Mesendoderm (in vitro differentiated cells): ENCODE results near the gene SLC8B1.

Source experiments
- DNase-seq: peaks from one replicate; pipeline ENCODE4 v3.0.0; 2013
- H2AK5ac ChIP-seq: 2 replicates; pipeline ENCODE4 v1.6.1; 2013; ENCODE audit warnings: low read length, inconsistent platforms
- H2BK120ac ChIP-seq: 2 replicates; pipeline ENCODE4 v1.6.1; 2013; ENCODE audit warnings: low read depth, mild to moderate bottlenecking, low read length, moderate library complexity, mixed read lengths
- H2BK15ac ChIP-seq: replicated peaks from 2 replicates; pipeline ENCODE4 v1.6.1; 2013; ENCODE audit warnings: low read depth, mild to moderate bottlenecking, moderate library complexity
- H2BK5ac ChIP-seq: 2 replicates; pipeline ENCODE4 v1.6.1; 2013; ENCODE audit warnings: low read length, inconsistent platforms
- H3K18ac ChIP-seq: 2 replicates; pipeline ENCODE4 v1.6.1; 2013; ENCODE audit warnings: mild to moderate bottlenecking, low read length, mixed read lengths
- H3K23ac ChIP-seq: one replicate; pipeline ENCODE4 v1.6.1; 2013; ENCODE audit warnings: low read length
- H3K27ac ChIP-seq: 2 replicates; pipeline ENCODE4 v1.5.1; 2013; ENCODE audit warnings: low read depth, mild to moderate bottlenecking, inconsistent platforms, low read length, moderate library complexity
- H3K27me3 ChIP-seq: 2 replicates; pipeline ENCODE4 v1.6.1; 2013; ENCODE audit warnings: low read length, control low read depth, mild to moderate bottlenecking, inconsistent platforms; ENCODE audit not compliant: insufficient read depth, poor library complexity
- H3K36me3 ChIP-seq: 2 replicates; pipeline ENCODE4 v1.6.1; 2013; ENCODE audit warnings: low read length, inconsistent platforms; ENCODE audit not compliant: control insufficient read depth, insufficient read depth
- H3K4ac ChIP-seq: one replicate; pipeline ENCODE4 v1.6.1; 2013; ENCODE audit warnings: low read depth, mild to moderate bottlenecking, low read length, moderate library complexity
- H3K4me1 ChIP-seq: 2 replicates; pipeline ENCODE4 v1.6.1; 2013; ENCODE audit warnings: low read depth, low read length, inconsistent platforms; ENCODE audit not compliant: control insufficient read depth
- H3K4me2 ChIP-seq: 2 replicates; pipeline ENCODE4 v1.6.1; 2013; ENCODE audit warnings: low read length
- H3K4me3 ChIP-seq: 2 replicates; pipeline ENCODE4 v1.5.1; 2013; ENCODE audit warnings: mild to moderate bottlenecking, low read length
- H3K56ac ChIP-seq: one replicate; pipeline ENCODE4 v1.6.1; 2013; ENCODE audit warnings: low read length
- H3K79me1 ChIP-seq: 2 replicates; pipeline ENCODE4 v1.6.1; 2013; ENCODE audit warnings: low read length, inconsistent platforms
- H3K79me2 ChIP-seq: 2 replicates; pipeline ENCODE4 v1.6.1; 2013; ENCODE audit warnings: mild to moderate bottlenecking, low read length; ENCODE audit not compliant: control insufficient read depth, insufficient read depth
- H3K9ac ChIP-seq: 2 replicates; pipeline ENCODE4 v1.6.1; 2013; ENCODE audit warnings: low read length, inconsistent platforms
- H4K5ac ChIP-seq: one replicate; pipeline ENCODE4 v1.6.1; 2013; ENCODE audit warnings: low read length
- H4K8ac ChIP-seq: one replicate; pipeline ENCODE4 v1.6.1; 2013; ENCODE audit warnings: low read depth, mild to moderate bottlenecking, control low read depth, low read length, moderate library complexity
- WGBS: extraction: QIAGEN DNeasy Blood & Tissue Kit; methylation state at CpG from one replicate; pipeline ENCODE4 v1.1.7; 2013; ENCODE audit warnings: low lambda C conversion rate, missing lambda C conversion rate; ENCODE audit not compliant: insufficient coverage; ENCODE audit errors: extremely low coverage; 5-methylcytosine and 5-hydroxymethylcytosine counted together

Gene SLC8B1

DNA sequence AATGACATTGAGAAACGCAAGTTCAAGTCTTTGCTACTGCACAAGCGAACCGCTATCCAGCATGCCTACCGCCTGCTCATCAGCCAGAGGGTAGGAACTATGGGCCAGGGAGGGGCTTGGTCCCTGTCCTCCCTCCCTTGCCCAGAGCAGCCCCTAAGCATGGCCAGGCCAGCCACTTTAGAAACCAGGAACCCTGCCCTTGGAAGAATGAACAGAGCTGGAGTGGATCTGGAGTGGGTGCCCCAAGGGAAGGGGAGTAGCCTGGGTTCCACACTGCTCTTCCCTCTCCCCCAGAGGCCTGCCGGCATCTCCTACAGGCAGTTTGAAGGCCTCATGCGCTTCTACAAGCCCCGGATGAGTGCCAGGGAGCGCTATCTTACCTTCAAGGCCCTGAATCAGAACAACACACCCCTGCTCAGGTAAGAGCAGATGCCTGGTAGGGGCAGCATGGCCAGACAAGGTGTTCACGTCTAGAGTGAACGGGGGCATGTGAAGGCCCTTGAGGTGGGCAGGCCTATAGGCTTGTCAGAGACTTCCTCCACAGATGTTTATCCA, 57.9 kb downstream of the SLC8B1 start:
- Histone ChIP-seq H3K56ac (no peak overlapping the region), H3K27me3 (no peaks in the 10 kb centered on the region), H3K23ac (no peak overlapping the region), H4K5ac (no peak overlapping the region), H3K4me1 (no peaks in the 10 kb centered on the region), H3K36me3 (no peaks in the 10 kb centered on the region), H2BK120ac (no peak overlapping the region), H4K8ac (no peak overlapping the region), H2BK15ac (no peak overlapping the region), H3K4ac (no peak overlapping the region), H3K4me3 (no peak overlapping the region), H3K4me2 (no peak overlapping the region), H2BK5ac (no peak overlapping the region), H3K27ac (no peak overlapping the region), H3K79me2 (no peaks in the 10 kb centered on the region), H3K9ac (no peak overlapping the region), H3K18ac (no peak overlapping the region), H2AK5ac (no peak overlapping the region), H3K79me1 (no peaks in the 10 kb centered on the region)
- no CpG with 5 or more reads among the region's 10 CpGs for WGBS
- no peak for DNase-seq

DNA sequence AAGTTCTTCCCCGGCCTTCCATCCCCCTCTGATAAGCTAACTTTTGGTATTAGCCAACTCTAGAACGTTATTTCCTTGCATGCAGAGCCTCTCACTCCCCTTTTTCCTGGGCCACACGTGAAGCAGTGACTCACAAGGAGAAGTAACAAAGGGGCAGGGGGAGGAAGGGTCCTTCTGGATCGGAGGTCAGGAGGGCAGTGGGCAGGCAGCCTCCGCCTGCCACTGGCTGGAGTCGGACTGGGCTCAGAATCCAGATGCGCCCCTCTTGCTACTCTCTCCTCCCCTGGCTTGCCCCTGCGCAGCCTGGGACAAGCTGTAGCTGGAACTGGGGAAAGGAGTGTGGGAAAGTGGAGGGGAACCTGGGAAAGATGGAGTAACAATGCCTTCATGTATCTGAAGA, 58.6 kb downstream of the SLC8B1 start:
- Histone ChIP-seq H3K4me3 (no peak overlapping the region), H3K4me2 (no peak overlapping the region), H2BK15ac (no peak overlapping the region), H2BK120ac (no peak overlapping the region), H2BK5ac (no peak overlapping the region), H3K23ac (no peak overlapping the region), H3K56ac (no peak overlapping the region), H3K79me1 (no peaks in the 10 kb centered on the region), H4K8ac (no peak overlapping the region), H3K27me3 (no peaks in the 10 kb centered on the region), H3K4me1 (no peaks in the 10 kb centered on the region), H3K4ac (no peak overlapping the region), H3K36me3 (no peaks in the 10 kb centered on the region), H2AK5ac (no peak overlapping the region), H3K18ac (no peak overlapping the region), H4K5ac (no peak overlapping the region), H3K9ac (no peak overlapping the region), H3K27ac (no peak overlapping the region), H3K79me2 (no peaks in the 10 kb centered on the region)
- no CpG with 5 or more reads among the region's 8 CpGs for WGBS
- no peak for DNase-seq

GRCh38 chr12:113274848-113275247, 60.1 kb downstream of the SLC8B1 start:
- Histone ChIP-seq H3K4ac (no peak overlapping the region), H2BK15ac (no peak overlapping the region), H3K36me3 (no peaks in the 10 kb centered on the region), H4K8ac (no peak overlapping the region), H3K4me1 (no peaks in the 10 kb centered on the region), H2AK5ac (no peak overlapping the region), H3K56ac (no peak overlapping the region), H3K4me3 (no peak overlapping the region), H2BK120ac (no peak overlapping the region), H3K18ac (no peak overlapping the region), H3K4me2 (no peak overlapping the region), H3K79me1 (no peaks in the 10 kb centered on the region), H4K5ac (no peak overlapping the region), H3K79me2 (no peaks in the 10 kb centered on the region), H3K9ac (no peak overlapping the region), H3K23ac (no peak overlapping the region), H3K27ac (no peak overlapping the region), H2BK5ac (no peak overlapping the region), H3K27me3 (no peaks in the 10 kb centered on the region)
- WGBS: no CpG with 5 or more reads among the region's 8 CpGs
- DNase-seq: no peak

DNA sequence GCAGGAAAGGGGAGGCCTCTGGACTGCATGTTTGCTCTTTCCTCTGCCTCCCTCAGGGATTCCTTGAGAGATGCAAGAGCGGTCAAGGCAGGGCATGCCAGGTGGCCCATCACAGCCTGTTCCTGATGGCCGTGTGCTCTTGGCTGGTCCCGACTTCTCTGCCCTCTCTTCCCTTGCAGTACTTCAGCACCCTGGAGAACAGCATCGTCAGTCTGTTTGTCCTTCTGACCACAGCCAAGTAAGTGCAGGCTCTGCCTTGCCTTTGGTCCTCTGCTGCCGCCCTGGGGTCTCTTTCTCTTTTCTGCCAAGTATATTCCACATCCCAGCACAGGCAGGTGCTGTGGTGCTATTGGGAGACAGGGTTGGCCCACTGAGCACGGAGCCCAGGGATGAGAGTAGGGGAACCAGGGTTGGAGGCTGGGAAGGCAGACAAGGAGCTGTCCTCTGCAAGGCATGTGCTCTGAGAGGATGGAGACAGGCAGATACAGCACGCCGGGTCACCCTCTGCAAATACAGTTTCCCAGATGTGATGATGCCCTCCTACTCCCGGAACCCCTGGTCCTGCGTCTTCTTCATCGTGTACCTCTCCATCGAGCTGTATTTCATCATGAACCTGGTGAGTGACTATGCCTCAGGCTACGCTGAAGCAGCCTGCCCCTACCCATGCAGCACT, 61.7 kb downstream of the SLC8B1 start:
- DNase-seq: peak; percentile 42
- H3K56ac ChIP-seq: no peak overlapping the region

GRCh38 chr12:113271853-113272561, 62.9 kb downstream of the SLC8B1 start:
- Histone ChIP-seq H2BK15ac (no peak overlapping the region), H3K27ac (no peak overlapping the region), H3K18ac (no peak overlapping the region), H3K79me1 (no peaks in the 10 kb centered on the region), H2BK5ac (no peak overlapping the region), H3K4ac (no peak overlapping the region), H3K36me3 (no peaks in the 10 kb centered on the region), H3K56ac (no peak overlapping the region), H2BK120ac (no peak overlapping the region), H3K4me3 (no peak overlapping the region), H3K79me2 (no peaks in the 10 kb centered on the region), H3K27me3 (no peaks in the 10 kb centered on the region), H4K5ac (no peak overlapping the region), H2AK5ac (no peak overlapping the region), H3K4me2 (no peak overlapping the region), H3K9ac (no peak overlapping the region), H3K23ac (no peak overlapping the region), H4K8ac (no peak overlapping the region), H3K4me1 (no peaks in the 10 kb centered on the region)
- peak; percentile 51 for DNase-seq
- WGBS: no CpG with 5 or more reads among the region's 12 CpGs

More for the DNA sequence above, 61.7 kb downstream of the SLC8B1 start:
- no peak overlapping the region for H3K9ac ChIP-seq
- no peak overlapping the region for H4K5ac ChIP-seq
- H3K23ac ChIP-seq: no peak overlapping the region
- H2AK5ac ChIP-seq: no peak overlapping the region
- H4K8ac ChIP-seq: no peak overlapping the region
- H2BK5ac ChIP-seq: no peak overlapping the region
- no peaks in the 10 kb centered on the region for H3K4me1 ChIP-seq
- H3K27me3 ChIP-seq: no peaks in the 10 kb centered on the region
- WGBS: no CpG with 5 or more reads among the region's 13 CpGs
- H3K18ac ChIP-seq: no peak overlapping the region
- no peak overlapping the region for H3K4ac ChIP-seq
- no peaks in the 10 kb centered on the region for H3K36me3 ChIP-seq
- no peak overlapping the region for H3K27ac ChIP-seq
- H2BK120ac ChIP-seq: no peak overlapping the region
- no peaks in the 10 kb centered on the region for H3K79me2 ChIP-seq
- no peak overlapping the region for H3K4me3 ChIP-seq
- H3K79me1 ChIP-seq: no peaks in the 10 kb centered on the region
- H3K4me2 ChIP-seq: no peak overlapping the region
- H2BK15ac ChIP-seq: no peak overlapping the region
